NCI-H1105 (cell line): Measurements from ENCODE around the gene LGI2.

Source experiments
- DNase-seq: peaks from one replicate; lab custom pipeline; 2025; lab: John Stamatoyannopoulos, UW

LGI2 gene

DNA sequence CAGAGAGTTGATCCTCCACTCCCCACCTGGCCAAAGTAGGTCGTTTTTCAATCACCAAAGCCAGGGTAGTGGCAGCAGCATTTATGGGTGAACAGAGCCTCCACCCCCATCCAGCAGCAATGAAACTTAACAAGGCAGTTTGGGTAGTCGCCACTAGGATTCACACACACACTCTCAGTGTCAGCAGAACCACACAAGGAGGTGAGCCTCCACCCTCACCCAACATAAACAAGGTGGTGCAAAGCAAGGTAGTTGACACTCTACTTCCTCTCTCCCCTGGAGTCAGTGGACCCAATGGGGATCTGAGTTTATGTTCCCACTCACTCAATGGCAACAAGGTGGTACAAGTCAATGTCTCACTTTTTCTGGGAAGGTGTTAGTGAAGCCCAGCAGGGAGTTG lies 67.5 kb downstream of the LGI2 start:
- DNase-seq, result no peak

DNA sequence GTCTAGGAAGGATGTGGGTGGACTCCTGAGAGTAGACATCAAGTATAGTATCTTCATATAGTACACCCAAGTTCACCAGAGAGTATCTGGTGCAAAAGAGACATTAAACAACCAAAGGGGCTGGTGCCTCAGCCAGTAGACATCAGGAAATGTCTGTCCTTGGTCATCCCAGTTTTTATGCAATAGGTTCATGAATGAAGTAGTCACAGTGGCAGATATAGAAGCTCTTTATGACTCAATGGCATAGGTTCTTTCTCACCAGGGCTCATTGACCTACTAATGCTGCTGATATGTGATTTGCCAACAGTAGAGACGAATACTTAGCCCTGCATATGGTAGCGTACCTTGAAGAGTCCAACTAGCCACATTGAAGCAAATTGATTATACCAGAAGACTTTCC lies 72.9 kb downstream of the LGI2 start:
- no peak for DNase-seq

- no peak for DNase-seq
Measured at GRCh38 chr4:24956763-24957162, 74.0 kb downstream of the LGI2 start.

DNA sequence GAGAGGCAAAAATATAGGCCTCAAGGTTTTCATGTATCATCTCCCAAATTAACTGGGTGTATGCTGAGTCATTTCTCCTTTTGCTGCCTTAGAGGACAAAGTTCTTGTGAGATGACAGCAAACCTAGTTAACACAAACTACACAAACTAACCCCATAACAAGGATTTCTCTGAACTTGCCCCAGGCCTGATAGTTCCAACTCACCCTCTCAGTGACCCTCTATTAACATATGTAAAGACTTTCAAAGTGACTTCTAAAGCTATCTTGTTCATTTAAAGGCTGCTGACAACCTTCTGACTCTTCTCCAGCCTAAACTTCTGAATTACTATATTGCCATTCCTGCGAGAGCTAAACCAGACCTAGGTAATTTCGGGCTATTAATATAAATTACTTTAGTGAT lies 74.7 kb downstream of the LGI2 start:
- no peak for DNase-seq

DNA sequence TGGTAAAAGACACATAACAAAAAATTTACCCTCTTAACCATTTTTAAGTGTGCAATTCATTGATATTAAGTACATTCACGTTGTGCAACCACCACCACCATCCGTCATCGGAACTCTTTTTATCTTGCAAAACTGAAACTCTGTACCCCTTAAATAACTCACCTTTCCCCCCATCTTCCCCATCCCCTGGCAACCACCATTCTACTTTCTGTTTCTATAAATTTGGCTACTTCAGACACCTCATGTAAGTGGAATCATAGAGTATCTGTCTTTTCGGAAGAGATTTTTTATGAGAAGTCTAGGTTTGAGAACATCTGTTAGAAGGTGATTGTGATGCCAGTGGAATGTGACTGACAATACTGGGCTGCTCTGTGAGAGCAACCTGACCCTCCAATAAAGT lies 78.1 kb downstream of the LGI2 start:
- DNase-seq, result no peak

DNA sequence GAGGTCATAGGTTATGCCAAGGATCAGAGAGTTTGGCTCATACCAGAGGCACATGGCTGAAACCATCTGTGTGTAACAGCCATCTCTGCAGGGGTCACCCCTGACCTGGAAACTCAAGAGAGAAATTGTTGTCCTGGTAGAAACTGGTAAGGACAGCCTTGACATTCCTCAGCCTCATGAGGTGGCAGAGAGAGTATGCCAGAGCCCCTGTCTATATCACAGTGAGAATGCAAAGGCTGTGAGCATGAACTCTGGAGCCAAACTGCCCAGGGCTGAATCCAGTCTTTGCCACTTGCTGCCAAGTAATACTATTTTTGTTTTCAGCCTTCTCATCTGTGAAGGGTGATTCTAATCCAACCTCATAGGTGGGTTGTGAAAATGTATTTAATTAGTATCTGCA lies 80.8 kb downstream of the LGI2 start:
- DNase-seq, result no peak
